Glutamatergic neuron (in vitro differentiated cells): ENCODE data around the gene HGFAC. TPM values are rescaled to one million over a fixed set of nuclear protein-coding genes. Genes with fewer than 3 reads are reported as not detected.

Experiments used
- DNase-seq: peaks from one replicate; pipeline ENCODE4 v3.0.0; 2022
- H3K27ac Mint-ChIP-seq: one replicate; pipeline ENCODE4 v1.8.0; 2020; ENCODE audit warnings: mild to moderate bottlenecking, mixed read lengths, inconsistent platforms; ENCODE audit not compliant: unreplicated experiment
- H3K27me3 Mint-ChIP-seq: one replicate; pipeline ENCODE4 v1.8.0; 2020; ENCODE audit warnings: mild to moderate bottlenecking, moderate library complexity, mixed read lengths, inconsistent platforms; ENCODE audit not compliant: unreplicated experiment
- H3K36me3 Mint-ChIP-seq: one replicate; pipeline ENCODE4 v1.8.0; 2020; ENCODE audit warnings: mild to moderate bottlenecking, mixed read lengths, inconsistent platforms; ENCODE audit not compliant: unreplicated experiment
- H3K4me1 Mint-ChIP-seq: one replicate; pipeline ENCODE4 v1.8.0; 2020; ENCODE audit warnings: mild to moderate bottlenecking, low read depth, mixed read lengths, inconsistent platforms; ENCODE audit not compliant: unreplicated experiment
- H3K4me3 Mint-ChIP-seq: one replicate; pipeline ENCODE4 v1.8.0; 2020; ENCODE audit warnings: mild to moderate bottlenecking, mixed read lengths, inconsistent platforms; ENCODE audit not compliant: unreplicated experiment
- H3K9me3 Mint-ChIP-seq: one replicate; pipeline ENCODE4 v1.8.0; 2020; ENCODE audit warnings: mild to moderate bottlenecking, moderate library complexity, mixed read lengths, inconsistent platforms; ENCODE audit not compliant: unreplicated experiment
- CTCF ChIP-seq: fragments of 200-600 bp; sonication (generic); IDR thresholded peaks from one replicate; pipeline ENCODE4 v1.5.0; 2021; ENCODE audit not compliant: partially characterized antibody, unreplicated experiment
- total RNA-seq: library from RNA; stranded (reverse); fragmentation: NEBNext Ultra II Directional; extraction: Animal tissue kit (Norgen Biotek cat#: 25700); gene quantifications from one replicate; pipeline ENCODE4 v1.2.1, GENCODE V29; 2021; ENCODE audit not compliant: unreplicated experiment

HGFAC gene
- total RNA-seq, 1 donor from 2014 or later: 9.4 TPM

DNA sequence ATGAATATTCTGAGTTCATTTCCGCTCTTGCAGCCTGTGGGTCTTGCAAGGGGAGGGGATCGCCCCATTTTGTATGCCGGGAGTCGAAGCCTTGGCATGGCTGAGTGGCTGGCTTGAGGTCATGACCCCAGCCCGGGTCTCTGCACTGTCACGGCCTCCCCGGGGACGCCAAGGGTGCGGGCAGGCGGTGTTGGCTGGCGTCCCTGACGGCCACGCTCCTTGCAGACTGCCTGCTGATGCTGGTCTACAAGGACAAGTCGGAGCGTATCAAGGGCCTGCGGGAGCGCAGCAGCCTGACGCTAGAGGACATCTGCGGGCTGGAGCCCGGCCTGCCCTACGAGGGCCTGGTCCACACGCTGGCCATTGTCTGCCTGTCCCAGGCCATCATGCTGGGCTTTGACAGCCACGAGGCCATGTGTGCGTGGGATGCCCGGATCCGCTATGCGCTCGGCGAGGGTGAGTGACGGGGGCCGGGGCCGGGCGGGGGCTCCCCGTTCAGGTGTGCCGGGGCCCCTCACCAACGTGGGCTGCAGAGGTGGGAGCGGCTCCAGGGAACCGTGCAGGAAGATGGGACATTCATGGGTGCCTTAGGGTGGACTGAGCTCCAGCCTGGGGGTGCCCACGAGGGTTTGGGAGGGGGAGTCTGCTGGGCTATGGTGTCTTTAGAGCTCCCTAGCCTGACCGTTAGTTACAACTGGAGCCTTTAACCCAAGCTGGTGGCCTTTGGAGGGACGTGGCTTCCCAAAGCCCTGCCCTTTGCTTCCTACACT lies 31.6 kb downstream of the HGFAC start:
- H3K27me3 Mint-ChIP-seq: peaks cover 5% of the 10 kb centered on the region
- H3K36me3 Mint-ChIP-seq: no peaks in the 10 kb centered on the region
- H3K27ac Mint-ChIP-seq: no peak overlapping the region
- peak; percentile 14 for DNase-seq
- no peaks in the 10 kb centered on the region for H3K9me3 Mint-ChIP-seq
- H3K4me1 Mint-ChIP-seq: peaks cover 1% of the 10 kb centered on the region
- H3K4me3 Mint-ChIP-seq: no peak overlapping the region
- no peak for TF ChIP-seq CTCF

- Mint-ChIP-seq H3K36me3 (no peaks in the 10 kb centered on the region), H3K27ac (no peak overlapping the region), H3K9me3 (no peaks in the 10 kb centered on the region), H3K4me1 (peaks cover 1% of the 10 kb centered on the region), H3K4me3 (no peak overlapping the region), H3K27me3 (peaks cover 5% of the 10 kb centered on the region)
- DNase-seq: no peak
- TF ChIP-seq CTCF: no peak
Observed at GRCh38 chr4:3473996-3474765, 32.4 kb downstream of the HGFAC start.

- H3K9me3 Mint-ChIP-seq: no peaks in the 10 kb centered on the region
- H3K27me3 Mint-ChIP-seq: peaks cover 5% of the 10 kb centered on the region
- H3K4me3 Mint-ChIP-seq: no peak overlapping the region
- H3K4me1 Mint-ChIP-seq: peaks cover 1% of the 10 kb centered on the region
- H3K27ac Mint-ChIP-seq: no peak overlapping the region
- no peaks in the 10 kb centered on the region for H3K36me3 Mint-ChIP-seq
- TF ChIP-seq CTCF: no peak
- peak; percentile 8 for DNase-seq
Observed at GRCh38 chr4:3475041-3475712, 33.4 kb downstream of the HGFAC start.

DNA sequence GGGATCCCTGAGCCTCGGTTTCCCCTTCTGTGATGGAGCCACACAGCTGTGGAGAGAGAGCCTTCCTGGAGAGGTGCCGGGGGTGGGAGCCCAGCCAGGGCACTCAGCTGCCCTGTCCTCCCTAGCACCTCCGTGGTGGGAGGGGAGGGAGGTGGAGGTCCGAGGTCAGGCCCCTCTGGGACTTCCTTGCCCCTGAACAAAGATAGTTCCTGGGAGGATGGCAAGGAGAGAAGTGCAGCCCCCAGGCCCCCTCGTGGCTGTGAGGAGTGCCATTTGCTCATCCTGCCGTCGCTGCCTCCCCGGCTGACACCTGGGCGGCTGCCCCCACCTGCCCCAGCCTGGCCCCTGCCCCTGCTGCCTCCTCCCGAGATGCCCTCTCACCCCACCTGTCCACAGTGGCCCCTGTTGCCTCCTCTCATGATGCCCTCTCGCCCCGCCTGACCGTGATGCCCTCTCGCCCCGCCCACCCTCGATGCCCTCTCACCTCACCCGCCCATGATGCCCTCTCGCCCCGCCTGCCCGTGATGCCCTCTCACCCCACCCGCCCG lies 34.0 kb downstream of the HGFAC start:
- Mint-ChIP-seq H3K27me3 (peaks cover 5% of the 10 kb centered on the region), H3K4me1 (peaks cover 1% of the 10 kb centered on the region), H3K4me3 (no peak overlapping the region), H3K36me3 (no peaks in the 10 kb centered on the region), H3K27ac (no peak overlapping the region), H3K9me3 (no peaks in the 10 kb centered on the region)
- DNase-seq: peak; percentile 19
- no peak for TF ChIP-seq CTCF
